ENCODE measurements around the gene C9orf50. TPM values are rescaled to one million over a fixed set of nuclear protein-coding genes. Genes with fewer than 3 reads are reported as not detected.

The C9orf50 gene
- total and polyA plus RNA-seq, 11 donors: not detected

- TF ChIP-seq CTCF (IDR thresholded peaks at IDR 0.05) (no peak), POLR2A (IDR thresholded peaks at IDR 0.05) (no peak)
- Histone ChIP-seq H3K9me3 (no peaks in the 10 kb centered on the region), H3K36me3 (peaks cover 9 to 76% (median 68%) of the 10 kb centered on the region in 9 donors), H3K4me1 (peaks cover 6 to 36% (median 29%) of the 10 kb centered on the region in 12 donors), H3K27me3 (no peaks in the 10 kb centered on the region), H3K4me3 (no peak overlapping the region), H3K27ac (no peak overlapping the region)
- no peak for DNase-seq
- WGBS, 4 donors: 79 to 89% (median 86%) methylated on average over 17 to 34 of the region's 34 CpGs
- intact Hi-C loops (cut with DNase I): no loop called here
- no peak for ATAC-seq
Observed at GRCh38 chr9:129635099-129636065, 14.5 kb upstream of the C9orf50 start.

GRCh38 chr9:129633848-129634247 lies 12.9 kb upstream of the C9orf50 start:
- 79 to 90% (median 82%) methylated on average over 8 to 13 of the region's 13 CpGs for WGBS, 4 donors
- no peak for ATAC-seq
- no peak overlapping the region for H3K4me3 ChIP-seq
- intact Hi-C loops (cut with DNase I): no loop called here
- peaks cover 9 to 67% (median 62%) of the 10 kb centered on the region in 9 donors for H3K36me3 ChIP-seq
- no peaks in the 10 kb centered on the region for H3K27me3 ChIP-seq
- peaks cover 6 to 42% (median 31%) of the 10 kb centered on the region in 12 donors for H3K4me1 ChIP-seq
- TF ChIP-seq CTCF (IDR thresholded peaks at IDR 0.05) (no peak), POLR2A (IDR thresholded peaks at IDR 0.05) (no peak)
- no peak overlapping the region for H3K27ac ChIP-seq
- no peaks in the 10 kb centered on the region for H3K9me3 ChIP-seq
- DNase-seq: no peak

- Histone ChIP-seq H3K4me3 (no peak overlapping the region), H3K27ac (no peak overlapping the region), H3K9me3 (no peaks in the 10 kb centered on the region), H3K36me3 (peaks cover 8 to 61% (median 56%) of the 10 kb centered on the region in 9 donors), H3K27me3 (no peaks in the 10 kb centered on the region), H3K4me1 (peaks cover 9 to 48% (median 37%) of the 10 kb centered on the region in 12 donors)
- intact Hi-C loops (cut with DNase I): no loop called here
- no peak for TF ChIP-seq POLR2A (IDR thresholded peaks at IDR 0.05)
- TF ChIP-seq CTCF (IDR thresholded peaks at IDR 0.05): no peak
- ATAC-seq: no peak
- no peak for DNase-seq
- 91 to 95% (median 92%) methylated on average over 4 of the region's 4 CpGs for whole genome bisulfite sequencing, 4 donors
Observed at GRCh38 chr9:129633207-129633606, 12.3 kb upstream of the C9orf50 start.

GRCh38 chr9:129632460-129632859 lies 11.6 kb upstream of the C9orf50 start:
- no peak overlapping the region for H3K27ac ChIP-seq
- peak in 1 of 4 donors; percentile 12 for ATAC-seq
- intact Hi-C loops (cut with DNase I): no loop called here
- no peaks in the 10 kb centered on the region for H3K9me3 ChIP-seq
- WGBS, 4 donors: 52 to 59% (median 56%) methylated on average over 7 to 13 of the region's 13 CpGs
- no peaks in the 10 kb centered on the region for H3K27me3 ChIP-seq
- H3K4me3 ChIP-seq: no peak overlapping the region
- peaks cover 17 to 56% (median 45%) of the 10 kb centered on the region in 12 donors for H3K4me1 ChIP-seq
- DNase-seq: no peak
- TF ChIP-seq CTCF (IDR thresholded peaks at IDR 0.05) (no peak), POLR2A (IDR thresholded peaks at IDR 0.05) (no peak)
- peaks cover 8 to 57% (median 50%) of the 10 kb centered on the region in 9 donors for H3K36me3 ChIP-seq

Data from heart left ventricle (tissue), 16 donors.